ENCODE measurements around the gene TRNAU1AP.
"Not testable (repeated sequence)": the region's sequence is repeated elsewhere in the genome, so short reads cannot be mapped to it uniquely, and the experiment has no call there.

Gene TRNAU1AP

DNA sequence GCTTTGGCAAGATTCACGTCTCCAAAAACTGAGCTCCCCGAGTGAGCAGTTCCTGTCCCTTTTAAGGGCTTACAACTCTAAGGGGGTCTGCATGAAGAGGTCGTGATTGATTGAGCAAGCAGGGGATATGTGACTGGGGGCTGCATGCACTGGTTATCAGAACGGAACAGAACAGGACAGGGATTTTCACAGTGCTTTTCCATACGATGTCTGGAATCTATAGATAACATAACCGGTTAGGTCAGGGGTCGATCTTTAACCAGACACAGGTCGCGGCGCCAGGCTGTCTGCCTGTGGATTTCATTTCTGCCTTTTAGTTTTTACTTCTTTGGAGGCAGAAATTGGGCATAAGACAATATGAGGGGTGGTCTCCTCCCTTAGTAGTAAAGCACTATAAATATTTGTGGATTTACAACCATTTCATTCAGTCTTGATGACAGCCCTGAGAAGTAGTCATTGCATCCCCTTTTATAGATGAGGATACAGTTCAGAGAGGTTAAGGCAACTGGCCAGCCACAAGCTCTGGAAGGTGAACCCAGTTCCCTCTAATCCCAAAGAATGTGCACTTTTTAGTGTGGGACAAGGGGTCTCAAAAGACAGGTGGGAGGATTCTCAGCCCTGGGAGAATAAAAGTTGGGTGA lies 27.8 kb upstream of the TRNAU1AP start:
- peak overlapping the region; percentile 70 for H4K12ac ChIP-seq (ENCODE audit: low read depth, low read length)
- peak in 1 of 2 donors; percentile 46 for DNase-seq
- H3K9ac ChIP-seq (ENCODE audit: low read length), result peak overlapping the region; percentile 43
- peak overlapping the region; percentile 98 for H3K4ac ChIP-seq (ENCODE audit: low read depth, low read length)
- H3K23ac ChIP-seq (ENCODE audit: low read length); H3K9me3 ChIP-seq (ENCODE audit: insufficient read depth, low read depth, low read length); H3K4me3 ChIP-seq (ENCODE audit: low read depth, low read length); H3K27me3 ChIP-seq (ENCODE audit: insufficient read depth, low read length): not testable (repeated sequence)
- H3K4me1 ChIP-seq (ENCODE audit: control insufficient read depth in 1 of 2, insufficient read depth in 2 of 2, low read length in 2 of 2), result peaks cover 57% of the 10 kb centered on the region in 2 experiments
- peak overlapping the region; percentile 95 for H4K8ac ChIP-seq (ENCODE audit: low read depth, low read length)
- WGBS (ENCODE audit: extremely low coverage, insufficient coverage, insufficient read length), result no CpG with 5 or more reads among the region's 10 CpGs
- peaks cover 69% of the 10 kb centered on the region for H3K79me1 ChIP-seq (ENCODE audit: low read length)
- peak overlapping the region; percentile 100 for H2BK12ac ChIP-seq (ENCODE audit: low read length)
- H3K79me2 ChIP-seq (ENCODE audit: control insufficient read depth, insufficient read depth, low read length, poor library complexity), result peaks cover 38% of the 10 kb centered on the region
- H2BK120ac ChIP-seq (ENCODE audit: insufficient read depth, low read length, poor library complexity), result peak overlapping the region; percentile 100
- H3K27ac ChIP-seq (ENCODE audit: low read depth, low read length), result peak overlapping the region; percentile 100
- H3K18ac ChIP-seq (ENCODE audit: low read length), result peak overlapping the region; percentile 99
- H3K36me3 ChIP-seq (ENCODE audit: control insufficient read depth in 1 of 2, insufficient read depth in 2 of 2, low read length in 2 of 2), result peaks cover 15 to 18% of the 10 kb centered on the region in 2 experiments
- peak overlapping the region; percentile 100 for H2BK5ac ChIP-seq (ENCODE audit: low read depth, low read length, poor library complexity)
- peak overlapping the region; percentile 81 for H2AFZ ChIP-seq (ENCODE audit: insufficient read depth, low read length, poor library complexity)
- H2AK5ac ChIP-seq (ENCODE audit: low read length), result peak overlapping the region; percentile 100
- peak overlapping the region; percentile 100 for H4K91ac ChIP-seq (ENCODE audit: low read depth, low read length)
- H3K4me2 ChIP-seq (ENCODE audit: low read length), result peak overlapping the region; percentile 50
- peak overlapping the region; percentile 99 for H3K14ac ChIP-seq (ENCODE audit: low read length)

DNA sequence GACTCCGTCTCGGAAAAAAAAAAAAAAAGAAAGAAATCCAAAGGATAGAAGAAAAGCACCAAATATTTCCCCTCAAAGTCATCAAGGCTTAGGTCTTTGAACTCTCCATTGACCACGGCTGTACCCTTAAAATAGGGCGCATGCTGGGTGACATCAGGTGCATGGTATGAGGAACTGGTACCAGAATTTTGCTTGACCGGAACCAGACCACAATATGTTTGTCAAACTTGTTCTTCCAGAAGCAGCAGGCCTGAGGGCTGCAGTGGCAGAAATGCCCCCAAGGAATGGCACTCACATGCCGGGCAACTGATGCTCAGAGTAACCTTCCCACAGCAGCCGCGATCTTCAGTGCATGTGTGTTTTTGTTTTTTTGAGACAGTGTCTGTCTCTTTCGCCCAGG lies 26.0 kb upstream of the TRNAU1AP start:
- Histone ChIP-seq H4K91ac (ENCODE audit: low read depth, low read length) (peak overlapping the region; percentile 100), H3K27me3 (ENCODE audit: insufficient read depth, low read length) (no peaks in the 10 kb centered on the region), H3K4me1 (ENCODE audit: control insufficient read depth in 1 of 2, insufficient read depth in 2 of 2, low read length in 2 of 2) (peaks cover 41 to 42% of the 10 kb centered on the region in 2 experiments), H3K79me1 (ENCODE audit: low read length) (peaks cover 57% of the 10 kb centered on the region), H3K9ac (ENCODE audit: low read length) (no peak overlapping the region), H3K4me2 (ENCODE audit: low read length) (peak overlapping the region; percentile 47), H2BK12ac (ENCODE audit: low read length) (peak overlapping the region; percentile 74), H3K27ac (ENCODE audit: low read depth, low read length) (peak overlapping the region; percentile 100), H3K79me2 (ENCODE audit: control insufficient read depth, insufficient read depth, low read length, poor library complexity) (peaks cover 26% of the 10 kb centered on the region), H3K36me3 (ENCODE audit: control insufficient read depth in 1 of 2, insufficient read depth in 2 of 2, low read length in 2 of 2) (peaks cover 28 to 32% of the 10 kb centered on the region in 2 experiments), H3K18ac (ENCODE audit: low read length) (peak overlapping the region; percentile 81), H4K12ac (ENCODE audit: low read depth, low read length) (peak overlapping the region; percentile 23), H2AFZ (ENCODE audit: insufficient read depth, low read length, poor library complexity) (no peak overlapping the region), H4K8ac (ENCODE audit: low read depth, low read length) (peak overlapping the region; percentile 57), H3K4ac (ENCODE audit: low read depth, low read length) (peak overlapping the region; percentile 89), H3K9me3 (ENCODE audit: insufficient read depth, low read depth, low read length) (peaks cover 3% of the 10 kb centered on the region), H2BK120ac (ENCODE audit: insufficient read depth, low read length, poor library complexity) (peak overlapping the region; percentile 100), H3K4me3 (ENCODE audit: low read depth, low read length) (no peak overlapping the region), H2AK5ac (ENCODE audit: low read length) (peak overlapping the region; percentile 61), H2BK5ac (ENCODE audit: low read depth, low read length, poor library complexity) (peak overlapping the region; percentile 100), H3K14ac (ENCODE audit: low read length) (peak overlapping the region; percentile 62), H3K23ac (ENCODE audit: low read length) (no peak overlapping the region)
- DNase-seq, result peak; percentile 98
- no CpG with 5 or more reads among the region's 9 CpGs for WGBS (ENCODE audit: extremely low coverage, insufficient coverage, insufficient read length)

DNA sequence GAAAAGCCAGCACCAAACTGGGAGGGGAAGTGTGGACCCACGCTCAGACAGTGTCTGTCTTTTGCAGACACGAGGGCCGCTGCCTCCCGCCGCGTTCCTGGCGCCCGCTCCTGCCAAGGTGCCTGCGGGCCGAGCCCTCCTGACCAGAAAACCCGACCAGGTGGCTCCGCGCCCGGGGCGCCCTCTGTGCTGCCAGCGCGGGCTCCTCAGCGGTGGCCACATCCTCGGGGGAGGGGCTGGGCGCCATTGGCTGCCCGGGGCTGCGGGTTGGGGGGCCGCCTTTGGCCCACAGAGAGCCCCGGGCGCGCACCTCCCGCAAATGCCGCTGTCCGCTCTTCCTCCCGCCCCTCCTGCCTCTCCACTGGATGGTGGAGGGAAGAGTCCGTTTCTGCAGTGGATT lies 22.4 kb upstream of the TRNAU1AP start:
- Histone ChIP-seq H3K79me2 (ENCODE audit: control insufficient read depth, insufficient read depth, low read length, poor library complexity) (peaks cover 11% of the 10 kb centered on the region), H3K27ac (ENCODE audit: low read depth, low read length) (no peak overlapping the region), H2BK12ac (ENCODE audit: low read length) (peak overlapping the region; percentile 53), H3K4me1 (ENCODE audit: control insufficient read depth in 1 of 2, insufficient read depth in 2 of 2, low read length in 2 of 2) (peaks cover 16 to 19% of the 10 kb centered on the region in 2 experiments), H3K36me3 (ENCODE audit: control insufficient read depth in 1 of 2, insufficient read depth in 2 of 2, low read length in 2 of 2) (peaks cover 47 to 55% of the 10 kb centered on the region in 2 experiments), H3K14ac (ENCODE audit: low read length) (peak overlapping the region; percentile 14), H3K4ac (ENCODE audit: low read depth, low read length) (peak overlapping the region; percentile 12), H4K91ac (ENCODE audit: low read depth, low read length) (peak overlapping the region; percentile 68), H4K8ac (ENCODE audit: low read depth, low read length) (no peak overlapping the region), H3K9me3 (ENCODE audit: insufficient read depth, low read depth, low read length) (peaks cover 3% of the 10 kb centered on the region), H2AK5ac (ENCODE audit: low read length) (no peak overlapping the region), H3K27me3 (ENCODE audit: insufficient read depth, low read length) (no peaks in the 10 kb centered on the region), H2BK120ac (ENCODE audit: insufficient read depth, low read length, poor library complexity) (no peak overlapping the region), H2BK5ac (ENCODE audit: low read depth, low read length, poor library complexity) (peak overlapping the region; percentile 24), H3K79me1 (ENCODE audit: low read length) (peaks cover 29% of the 10 kb centered on the region), H2AFZ (ENCODE audit: insufficient read depth, low read length, poor library complexity) (no peak overlapping the region), H3K23ac (ENCODE audit: low read length) (no peak overlapping the region), H3K18ac (ENCODE audit: low read length) (peak overlapping the region; percentile 74), H3K4me3 (ENCODE audit: low read depth, low read length) (no peak overlapping the region), H3K4me2 (ENCODE audit: low read length) (no peak overlapping the region), H4K12ac (ENCODE audit: low read depth, low read length) (peak overlapping the region; percentile 73), H3K9ac (ENCODE audit: low read length) (no peak overlapping the region)
- WGBS (ENCODE audit: extremely low coverage, insufficient coverage, insufficient read length), result no CpG with 5 or more reads among the region's 31 CpGs
- DNase-seq, result no peak

DNA sequence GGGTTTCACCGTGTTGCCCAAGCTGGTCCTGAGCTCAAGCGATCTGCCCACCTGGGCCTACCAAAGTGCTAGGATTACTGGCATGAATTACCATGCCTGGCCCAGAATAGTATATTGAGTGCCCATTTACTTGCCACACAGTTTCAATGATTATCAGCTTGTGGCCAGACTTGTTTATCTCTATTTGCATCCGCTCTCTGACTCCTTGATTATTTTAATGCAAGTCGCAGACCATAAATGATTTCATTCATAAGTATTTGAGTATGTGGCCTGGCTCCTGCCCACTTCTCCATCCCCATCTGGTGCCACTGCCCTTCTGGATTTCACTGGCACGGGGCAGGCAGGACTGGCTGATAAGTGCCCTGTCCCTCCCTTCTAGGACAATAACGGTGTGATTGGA lies 18.2 kb upstream of the TRNAU1AP start:
- DNase-seq, result no peak
- Histone ChIP-seq H2AK5ac (ENCODE audit: low read length) (no peak overlapping the region), H3K9me3 (ENCODE audit: insufficient read depth, low read depth, low read length) (peaks cover 3% of the 10 kb centered on the region), H3K79me2 (ENCODE audit: control insufficient read depth, insufficient read depth, low read length, poor library complexity) (no peaks in the 10 kb centered on the region), H3K27ac (ENCODE audit: low read depth, low read length) (no peak overlapping the region), H3K79me1 (ENCODE audit: low read length) (peaks cover 15% of the 10 kb centered on the region), H2AFZ (ENCODE audit: insufficient read depth, low read length, poor library complexity) (no peak overlapping the region), H3K14ac (ENCODE audit: low read length) (no peak overlapping the region), H3K36me3 (ENCODE audit: control insufficient read depth in 1 of 2, insufficient read depth in 2 of 2, low read length in 2 of 2) (peaks cover 75 to 78% of the 10 kb centered on the region in 2 experiments), H2BK12ac (ENCODE audit: low read length) (no peak overlapping the region), H3K23ac (ENCODE audit: low read length) (no peak overlapping the region), H2BK120ac (ENCODE audit: insufficient read depth, low read length, poor library complexity) (no peak overlapping the region), H3K4ac (ENCODE audit: low read depth, low read length) (no peak overlapping the region), H3K9ac (ENCODE audit: low read length) (no peak overlapping the region), H3K4me3 (ENCODE audit: low read depth, low read length) (no peak overlapping the region), H4K8ac (ENCODE audit: low read depth, low read length) (no peak overlapping the region), H3K27me3 (ENCODE audit: insufficient read depth, low read length) (no peaks in the 10 kb centered on the region), H2BK5ac (ENCODE audit: low read depth, low read length, poor library complexity) (no peak overlapping the region), H4K91ac (ENCODE audit: low read depth, low read length) (no peak overlapping the region), H4K12ac (ENCODE audit: low read depth, low read length) (no peak overlapping the region), H3K18ac (ENCODE audit: low read length) (peak overlapping the region; percentile 41), H3K4me1 (ENCODE audit: control insufficient read depth in 1 of 2, insufficient read depth in 2 of 2, low read length in 2 of 2) (peaks cover 6 to 10% of the 10 kb centered on the region in 2 experiments), H3K4me2 (ENCODE audit: low read length) (no peak overlapping the region)
- WGBS (ENCODE audit: extremely low coverage, insufficient coverage, insufficient read length), result no CpG with 5 or more reads among the region's 6 CpGs

Measured in trophoblast cell (in vitro differentiated cells and primary cell).